T-helper 2 cell treated with Interferon-gamma antibody and Interleukin-4, amounts not matched to agents 5 μg/mL and 100 μg/mL, for 36 hours (primary cell): ENCODE data around the gene OOSP4B.
"Not testable (repeated sequence)": the region's sequence is repeated elsewhere in the genome, so short reads cannot be mapped to it uniquely, and the experiment has no call there.

Experiments used
- DNase-seq: peaks from one replicate; pipeline ENCODE4 v3.0.0; 2021; ENCODE audit warnings: low spot score
- H3K27ac Mint-ChIP-seq: one replicate; pipeline ENCODE4 v1.8.0; 2021; ENCODE audit warnings: mild to moderate bottlenecking, mixed read lengths
- H3K27me3 Mint-ChIP-seq: one replicate; pipeline ENCODE4 v1.8.0; 2021; ENCODE audit warnings: low read depth, mixed read lengths
- H3K36me3 Mint-ChIP-seq: one replicate; pipeline ENCODE4 v1.8.0; 2021; ENCODE audit warnings: low read depth, mixed read lengths
- H3K4me1 Mint-ChIP-seq: one replicate; pipeline ENCODE4 v1.8.0; 2021; ENCODE audit warnings: low read depth, mixed read lengths
- H3K4me3 Mint-ChIP-seq: one replicate; pipeline ENCODE4 v1.8.0; 2022; ENCODE audit warnings: mild to moderate bottlenecking, moderate library complexity, mixed read lengths
- H3K9me3 Mint-ChIP-seq: one replicate; pipeline ENCODE4 v1.8.0; 2021; ENCODE audit warnings: mixed read lengths

The OOSP4B gene

GRCh38 chr11:60016881-60017280 is at the start of gene OOSP4B:
OOSP4B (plus strand) TSS chr11:60017181.
- no peak within 1 kb of the TSS for H3K4me3 Mint-ChIP-seq
- no peaks in the 10 kb centered on the region for H3K9me3 Mint-ChIP-seq
- H3K27me3 Mint-ChIP-seq = no peaks in the 10 kb centered on the region
- no peak within 1 kb of the TSS for H3K27ac Mint-ChIP-seq
- H3K4me1 Mint-ChIP-seq = no peaks in the 10 kb centered on the region
- no peaks in the 10 kb centered on the region for H3K36me3 Mint-ChIP-seq
- no peak for DNase-seq

- Mint-ChIP-seq H3K36me3 (no peaks in the 10 kb centered on the region), H3K27me3 (peaks cover 5% of the 10 kb centered on the region), H3K4me3 (no peak overlapping the region), H3K27ac (no peak overlapping the region), H3K4me1 (no peaks in the 10 kb centered on the region), H3K9me3 (no peaks in the 10 kb centered on the region)
- no peak for DNase-seq
Measured at GRCh38 chr11:59967677-59968394, 49.1 kb upstream of the OOSP4B start.

GRCh38 chr11:59968395-59968783 is 48.6 kb upstream of the OOSP4B start:
- Mint-ChIP-seq H3K9me3 (no peaks in the 10 kb centered on the region), H3K4me1 (no peaks in the 10 kb centered on the region), H3K36me3 (no peaks in the 10 kb centered on the region), H3K4me3 (no peak overlapping the region), H3K27ac (no peak overlapping the region), H3K27me3 (peaks cover 5% of the 10 kb centered on the region)
- DNase-seq = no peak

- no peaks in the 10 kb centered on the region for H3K36me3 Mint-ChIP-seq
- no peak overlapping the region for H3K27ac Mint-ChIP-seq
- no peak overlapping the region for H3K4me3 Mint-ChIP-seq
- no peak for DNase-seq
- H3K27me3 Mint-ChIP-seq = no peaks in the 10 kb centered on the region
- H3K9me3 Mint-ChIP-seq = no peaks in the 10 kb centered on the region
- H3K4me1 Mint-ChIP-seq = no peaks in the 10 kb centered on the region
Measured at GRCh38 chr11:59973097-59973496, 43.9 kb upstream of the OOSP4B start.

GRCh38 chr11:59981106-59981770 is 35.7 kb upstream of the OOSP4B start:
- H3K27ac Mint-ChIP-seq = no peak overlapping the region
- DNase-seq = no peak

GRCh38 chr11:59982037-59982436 is 34.9 kb upstream of the OOSP4B start:
- not testable (repeated sequence) for H3K4me1 Mint-ChIP-seq, H3K27me3 Mint-ChIP-seq, H3K4me3 Mint-ChIP-seq, H3K27ac Mint-ChIP-seq, H3K36me3 Mint-ChIP-seq, DNase-seq, H3K9me3 Mint-ChIP-seq

More at GRCh38 chr11:59981106-59981770, 35.7 kb upstream of the OOSP4B start:
- Mint-ChIP-seq H3K4me3 (no peak overlapping the region), H3K27me3 (no peaks in the 10 kb centered on the region), H3K4me1 (no peaks in the 10 kb centered on the region), H3K9me3 (no peaks in the 10 kb centered on the region), H3K36me3 (no peaks in the 10 kb centered on the region)

GRCh38 chr11:59983212-59983611 is 33.8 kb upstream of the OOSP4B start:
- DNase-seq = no peak
- no peak overlapping the region for H3K4me3 Mint-ChIP-seq
- H3K36me3 Mint-ChIP-seq = no peaks in the 10 kb centered on the region
- no peaks in the 10 kb centered on the region for H3K4me1 Mint-ChIP-seq
- H3K27me3 Mint-ChIP-seq = no peaks in the 10 kb centered on the region
- no peaks in the 10 kb centered on the region for H3K9me3 Mint-ChIP-seq
- H3K27ac Mint-ChIP-seq = no peak overlapping the region

GRCh38 chr11:59984368-59984767 is 32.6 kb upstream of the OOSP4B start:
- no peaks in the 10 kb centered on the region for H3K4me1 Mint-ChIP-seq
- H3K4me3 Mint-ChIP-seq = no peak overlapping the region
- no peaks in the 10 kb centered on the region for H3K9me3 Mint-ChIP-seq
- no peaks in the 10 kb centered on the region for H3K36me3 Mint-ChIP-seq
- DNase-seq = no peak
- H3K27ac Mint-ChIP-seq = no peak overlapping the region
- no peaks in the 10 kb centered on the region for H3K27me3 Mint-ChIP-seq

GRCh38 chr11:59990421-59990820 is 26.6 kb upstream of the OOSP4B start:
- H3K4me3 Mint-ChIP-seq = no peak overlapping the region

GRCh38 chr11:59992425-59992824 is 24.6 kb upstream of the OOSP4B start:
- H3K9me3 Mint-ChIP-seq = peaks cover 13% of the 10 kb centered on the region
- H3K4me1 Mint-ChIP-seq = peaks cover 2% of the 10 kb centered on the region
- H3K4me3 Mint-ChIP-seq = no peak overlapping the region
- H3K36me3 Mint-ChIP-seq = no peaks in the 10 kb centered on the region
- no peak overlapping the region for H3K27ac Mint-ChIP-seq
- DNase-seq = no peak
- H3K27me3 Mint-ChIP-seq = peaks cover under 1% of the 10 kb centered on the region

More at GRCh38 chr11:59990421-59990820, 26.6 kb upstream of the OOSP4B start:
- Mint-ChIP-seq H3K9me3 (peaks cover 13% of the 10 kb centered on the region), H3K36me3 (no peaks in the 10 kb centered on the region), H3K27ac (no peak overlapping the region), H3K4me1 (peaks cover 2% of the 10 kb centered on the region), H3K27me3 (no peaks in the 10 kb centered on the region)
- DNase-seq = no peak

- H3K36me3 Mint-ChIP-seq = no peaks in the 10 kb centered on the region
- DNase-seq = no peak
- peaks cover 6% of the 10 kb centered on the region for H3K27me3 Mint-ChIP-seq
- no peak overlapping the region for H3K27ac Mint-ChIP-seq
- H3K9me3 Mint-ChIP-seq = no peaks in the 10 kb centered on the region
- no peaks in the 10 kb centered on the region for H3K4me1 Mint-ChIP-seq
- no peak overlapping the region for H3K4me3 Mint-ChIP-seq
Measured at GRCh38 chr11:59997800-59998199, 19.2 kb upstream of the OOSP4B start.

GRCh38 chr11:59999691-60000090 is 17.3 kb upstream of the OOSP4B start:
- Mint-ChIP-seq H3K36me3 (no peaks in the 10 kb centered on the region), H3K4me3 (no peak overlapping the region), H3K27me3 (peaks cover 6% of the 10 kb centered on the region), H3K9me3 (no peaks in the 10 kb centered on the region), H3K27ac (no peak overlapping the region), H3K4me1 (no peaks in the 10 kb centered on the region)
- DNase-seq = no peak

- Mint-ChIP-seq H3K4me3 (no peak overlapping the region), H3K36me3 (no peaks in the 10 kb centered on the region), H3K27ac (no peak overlapping the region), H3K9me3 (no peaks in the 10 kb centered on the region), H3K27me3 (peaks cover 6% of the 10 kb centered on the region), H3K4me1 (no peaks in the 10 kb centered on the region)
- DNase-seq = no peak
Measured at GRCh38 chr11:60003729-60004128, 13.3 kb upstream of the OOSP4B start.

GRCh38 chr11:60005360-60005759 is 11.6 kb upstream of the OOSP4B start:
- Mint-ChIP-seq H3K4me1 (no peaks in the 10 kb centered on the region), H3K27me3 (peaks cover 4% of the 10 kb centered on the region), H3K9me3 (no peaks in the 10 kb centered on the region), H3K27ac (no peak overlapping the region), H3K36me3 (no peaks in the 10 kb centered on the region), H3K4me3 (no peak overlapping the region)
- DNase-seq = no peak
